K562 (cell line): ENCODE results near the gene SOX6.

Source experiments
- BRF1 ChIP-seq: IDR thresholded peaks from 3 replicates; pipeline ENCODE4 v1.6.1; 2011; ENCODE audit warnings: borderline replicate concordance, mild to moderate bottlenecking; ENCODE audit not compliant: insufficient read length; ENCODE audit errors: extremely low read depth
- CAMTA2 ChIP-seq: fragments of 250-450 bp; sonication (Bioruptor Pico); conservative IDR thresholded peaks from 2 replicates; pipeline ENCODE4 v1.5.1; 2022
- CTCF ChIP-seq, 3 experiments: IDR thresholded peaks in 2 of 3; conservative IDR thresholded peaks in 1 of 3; 2 replicates each; pipeline ENCODE4 v1.5.1; 2011 to 2012; ENCODE audit warnings: low read length in 3 of 3, mild to moderate bottlenecking in 3 of 3, control low read depth in 2 of 3, improper control_type of control experiment in 1 of 3, inconsistent platforms in 1 of 3, low read depth in 1 of 3, mixed read lengths in 1 of 3, moderate library complexity in 1 of 3; ENCODE audit not compliant: insufficient read depth in 2 of 3
- HDGF ChIP-seq: fragments of 450-650 bp; IDR thresholded peaks from 2 replicates; pipeline ENCODE4 v1.6.1; 2016
- POLR2A ChIP-seq: fragments of 450-650 bp; conservative IDR thresholded peaks from 2 replicates; pipeline ENCODE4 v1.6.1; 2016
- POLR2AphosphoS5 ChIP-seq: IDR thresholded peaks from 2 replicates; pipeline ENCODE4 v1.6.1; 2011; ENCODE audit warnings: mild to moderate bottlenecking, low read depth, low read length, moderate library complexity; ENCODE audit not compliant: control insufficient read depth, insufficient read depth
- POLR2B ChIP-seq: fragments of 450-650 bp; IDR thresholded peaks from 2 replicates; pipeline ENCODE4 v1.6.1; 2018; ENCODE audit warnings: low read depth; ENCODE audit not compliant: partially characterized antibody
- SIN3B ChIP-seq: fragments of 450-650 bp; IDR thresholded peaks from 2 replicates; pipeline ENCODE4 v1.6.1; 2017; ENCODE audit warnings: low read depth, mild to moderate bottlenecking, moderate library complexity
- TEAD4 ChIP-seq, 2 experiments: sonication (generic) in 1 of 2; formaldehyde crosslinking in 1 of 2; IDR thresholded peaks; 2 replicates each; pipeline versions ENCODE4 v1.6.1 to v1.8.0; 2012 to 2022; ENCODE audit warnings: borderline replicate concordance in 1 of 2, inconsistent platforms in 1 of 2, low read length in 1 of 2, mild to moderate bottlenecking in 1 of 2, missing genetic modification reagents in 1 of 2
- USF2 ChIP-seq: sonication (generic); formaldehyde crosslinking; IDR thresholded peaks from 2 replicates; pipeline ENCODE4 v1.5.0; 2020; ENCODE audit warnings: missing genetic modification reagents
- ZNF253 ChIP-seq: fragments of 250-450 bp; sonication (Bioruptor Pico); conservative IDR thresholded peaks from 2 replicates; pipeline ENCODE4 v1.6.1; 2021; ENCODE audit warnings: mild to moderate bottlenecking
- ZNF518B ChIP-seq: fragments of 250-450 bp; sonication (Bioruptor Pico); IDR thresholded peaks from 2 replicates; pipeline ENCODE4 v1.5.0; 2021; ENCODE audit warnings: mild to moderate bottlenecking, moderate library complexity

- TF ChIP-seq POLR2AphosphoS5 (no peak), USF2 (no peak), ZNF253 (CRISPR knock-in tag) (no peak), BRF1 (no peak), POLR2A (no peak), CTCF (IDR thresholded peaks at IDR 0.05 in 2 of 3, conservative IDR thresholded peaks at IDR 0.05 in 1 of 3; ENCODE audit: insufficient read depth in 2 of 3, low read depth in 1 of 3, low read length in 3 of 3) (no peak), POLR2B (no peak), HDGF (no peak), TEAD4 (IDR thresholded peaks at IDR 0.05; ENCODE audit: low read length) (no peak), TEAD4 (CRISPR knock-in tag; IDR thresholded peaks at IDR 0.05; ENCODE audit: borderline replicate concordance) (no peak), SIN3B (no peak), CAMTA2 (CRISPR knock-in tag) (no peak), ZNF518B (CRISPR knock-in tag) (no peak)
Measured at GRCh38 chr11:16166571-16166970, 189.8 kb downstream of the SOX6 start.
